Fibroblast of skin of abdomen (primary cell): ENCODE data around the gene MAP2.
"Not testable (repeated sequence)": the region's sequence is repeated elsewhere in the genome, so short reads cannot be mapped to it uniquely, and the experiment has no call there.

Source experiments
- DNase-seq: peaks from one replicate; pipeline ENCODE4 v3.0.0-alpha.2; 2013

MAP2 gene

DNA sequence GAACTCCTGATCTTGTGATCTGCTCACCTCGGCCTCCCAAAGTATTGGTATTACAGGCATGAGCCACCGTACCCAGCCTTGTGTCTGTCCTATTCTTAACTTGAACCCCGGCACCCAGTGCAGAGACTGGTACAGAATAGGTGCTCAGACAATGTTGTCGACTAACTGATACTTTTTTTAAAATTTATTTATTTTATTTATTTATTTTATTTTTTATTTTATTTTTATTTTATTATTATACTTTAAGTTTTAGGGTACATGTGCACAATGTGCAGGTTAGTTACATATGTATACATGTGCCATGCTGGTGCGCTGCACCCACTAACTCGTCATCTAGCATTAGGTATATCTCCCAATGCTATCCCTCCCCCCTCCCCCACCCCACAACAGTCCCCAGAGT lies 174.4 kb downstream of the MAP2 start:
- DNase-seq, result not testable (repeated sequence)

DNA sequence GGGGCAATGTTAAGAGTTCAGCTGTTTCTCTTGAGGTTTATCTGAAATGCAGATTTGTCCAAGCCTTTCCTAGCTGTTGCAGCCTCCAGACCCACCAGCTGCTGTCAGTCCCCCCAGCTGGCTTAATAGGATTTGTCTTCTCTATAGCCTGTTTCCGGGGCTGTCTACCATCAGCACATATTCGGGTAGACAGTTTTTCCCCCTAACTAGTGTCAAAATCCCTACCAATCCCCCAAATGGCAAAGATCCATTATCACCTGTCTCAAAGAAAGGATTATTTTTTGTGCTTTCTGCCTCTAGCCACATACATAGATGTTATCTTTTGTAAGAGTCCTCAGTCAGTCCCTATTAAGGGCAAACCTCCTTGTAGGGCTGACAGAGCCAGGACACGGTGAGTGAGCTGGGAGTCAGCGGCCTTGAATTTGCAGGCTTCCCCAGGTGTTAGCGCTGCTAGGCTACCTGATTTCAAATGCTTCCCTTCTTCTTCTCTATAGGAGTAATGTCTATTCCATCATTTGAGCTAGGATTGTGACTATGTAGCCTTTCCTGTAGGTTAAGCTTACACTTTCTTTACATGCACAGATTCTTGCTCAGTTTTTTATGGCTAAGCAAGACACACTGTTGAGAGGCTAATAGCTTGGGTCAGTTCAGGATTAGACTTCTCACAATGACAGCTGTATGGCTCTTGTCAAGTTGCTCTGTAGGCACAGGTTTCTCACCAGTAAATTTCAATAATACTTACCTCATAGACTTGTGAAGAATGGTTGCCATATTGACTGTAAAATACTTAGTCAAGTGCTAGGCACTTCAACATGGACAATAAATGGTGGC lies 176.7 kb downstream of the MAP2 start:
- DNase-seq, result no peak

DNA sequence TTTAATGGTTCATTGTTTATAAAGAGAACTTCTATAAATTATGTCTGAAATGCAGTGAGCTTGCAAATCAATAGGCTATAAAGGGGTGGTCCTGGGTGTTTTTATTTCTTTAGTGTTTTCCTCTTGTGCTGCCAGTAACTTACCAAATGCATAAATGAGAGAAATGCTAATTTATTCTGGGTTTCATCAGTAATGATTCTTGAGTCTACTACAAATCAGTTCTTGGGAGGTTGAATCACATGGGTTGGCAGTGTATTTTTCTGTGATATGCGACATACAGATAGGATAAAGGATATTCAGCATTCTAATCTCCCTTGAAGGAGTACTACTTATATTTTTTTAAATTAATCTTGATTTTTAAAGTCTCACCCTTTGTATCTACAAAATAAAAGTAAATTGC lies 177.7 kb downstream of the MAP2 start:
- DNase-seq, result no peak

DNA sequence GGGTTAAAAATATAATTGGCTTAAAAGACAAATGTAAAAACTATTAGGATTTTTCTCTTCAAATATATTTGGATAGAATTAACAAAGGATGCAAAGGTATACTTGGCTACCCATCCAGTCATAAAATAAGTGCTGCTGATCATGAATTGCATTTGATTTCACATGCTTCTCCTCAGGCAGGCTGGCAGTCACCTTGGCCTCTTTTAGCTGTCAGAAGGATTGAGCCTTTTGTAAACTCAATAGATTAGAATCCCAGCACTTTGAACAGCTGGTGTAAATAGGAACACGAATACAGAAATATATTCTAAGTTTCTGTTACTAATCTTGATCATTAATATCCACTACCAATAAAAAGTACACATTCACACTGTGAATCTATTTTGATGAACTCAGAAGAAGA lies 178.4 kb downstream of the MAP2 start:
- no peak for DNase-seq

DNA sequence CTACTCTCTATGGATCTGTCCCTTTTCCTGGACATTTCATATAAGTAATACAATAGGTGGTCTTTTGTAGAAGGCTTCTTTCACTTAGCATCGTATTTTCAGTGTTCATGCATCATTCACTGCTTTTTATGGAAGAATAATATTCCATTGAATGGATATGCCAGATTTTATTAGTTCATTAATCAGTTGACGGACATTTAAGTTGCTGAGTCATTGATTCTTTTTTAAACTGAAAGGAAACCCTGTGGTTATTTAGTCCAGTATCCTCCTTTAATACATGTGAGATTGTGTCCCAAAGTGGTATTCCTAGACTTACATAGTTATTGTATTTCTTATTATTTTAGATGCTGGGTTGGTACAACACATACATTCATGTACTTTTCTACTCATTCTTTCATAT lies 185.7 kb downstream of the MAP2 start:
- no peak for DNase-seq

DNA sequence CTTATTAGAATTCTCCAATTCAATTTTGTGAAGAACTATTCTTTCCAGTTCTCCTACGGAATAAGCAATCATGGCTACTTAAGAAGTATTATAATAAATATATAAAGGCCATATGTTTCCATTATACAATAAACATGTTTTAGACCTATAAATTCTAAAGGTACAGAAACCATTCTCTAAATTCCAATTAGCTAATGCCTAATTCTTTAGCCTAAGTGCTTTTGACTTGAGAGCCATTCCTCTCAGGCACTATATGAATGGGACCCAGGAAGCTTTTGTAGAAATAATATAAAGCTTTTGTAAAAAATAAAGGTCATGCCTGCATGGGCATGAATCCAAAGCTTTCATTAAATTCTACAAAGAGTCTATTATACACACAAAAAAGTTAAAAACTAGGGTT lies 186.8 kb downstream of the MAP2 start:
- DNase-seq, result no peak

DNA sequence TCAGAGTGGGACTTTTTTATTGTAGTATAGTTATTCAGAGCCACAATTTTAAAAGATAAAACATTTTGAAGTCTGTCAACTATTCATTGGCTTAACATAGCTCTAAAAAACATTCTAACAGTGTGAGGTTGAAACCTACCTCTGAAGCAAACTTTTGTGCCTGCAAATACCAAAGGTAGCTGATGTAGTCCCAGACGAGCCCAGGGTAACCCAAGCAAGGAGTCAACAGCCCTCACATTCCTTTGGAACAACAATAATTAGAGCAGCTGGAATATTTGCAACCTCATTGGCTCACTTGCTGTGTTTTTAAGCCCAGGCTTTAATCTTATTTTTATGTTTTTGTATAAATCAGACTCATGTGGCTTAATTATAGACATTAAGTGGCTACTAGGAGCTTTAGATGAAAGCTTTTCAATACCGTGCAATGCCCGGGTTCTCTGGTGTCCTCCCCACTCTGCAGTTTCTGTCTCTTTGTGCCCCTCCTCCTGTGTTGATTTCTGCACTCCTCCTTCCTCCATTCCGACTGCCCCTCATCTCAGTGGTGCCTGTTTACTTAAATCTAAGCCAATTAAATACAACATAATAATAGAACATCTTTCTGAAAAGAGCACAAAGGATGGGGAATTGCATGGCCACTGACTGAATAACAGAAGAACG lies 189.9 kb downstream of the MAP2 start:
- DNase-seq, result no peak

DNA sequence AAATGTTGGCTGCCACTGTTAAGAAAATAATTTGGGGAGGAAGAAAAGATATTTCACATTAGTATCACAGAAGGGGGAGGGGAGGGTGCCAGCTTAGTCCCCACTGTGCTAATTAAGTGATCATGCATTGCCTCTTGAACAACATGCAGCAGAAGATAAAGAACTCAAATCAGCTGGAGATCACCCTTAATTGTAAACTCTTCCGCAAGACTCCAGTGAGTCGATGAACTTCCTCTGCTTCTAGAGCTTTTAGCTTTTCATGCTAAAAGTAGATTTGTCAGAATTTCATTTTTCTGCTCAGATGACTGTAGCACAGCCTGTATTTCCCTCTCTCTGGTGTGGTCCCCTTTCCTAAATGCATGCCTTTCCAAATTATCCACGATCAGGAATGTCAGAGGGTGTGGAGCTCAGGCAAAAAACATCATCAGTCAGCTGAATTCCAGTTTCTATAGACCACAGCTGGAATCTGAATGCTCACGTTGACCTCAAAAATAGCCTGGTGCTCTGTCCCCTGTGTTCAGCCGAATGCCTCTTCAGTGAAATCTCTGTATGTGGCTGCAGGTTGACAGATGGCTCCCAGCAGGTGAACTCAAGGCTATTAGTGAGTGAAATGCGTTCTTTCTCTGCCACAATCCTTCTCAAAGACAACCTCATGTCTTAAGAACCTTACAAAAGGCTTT lies 191.0 kb downstream of the MAP2 start:
- no peak for DNase-seq

DNA sequence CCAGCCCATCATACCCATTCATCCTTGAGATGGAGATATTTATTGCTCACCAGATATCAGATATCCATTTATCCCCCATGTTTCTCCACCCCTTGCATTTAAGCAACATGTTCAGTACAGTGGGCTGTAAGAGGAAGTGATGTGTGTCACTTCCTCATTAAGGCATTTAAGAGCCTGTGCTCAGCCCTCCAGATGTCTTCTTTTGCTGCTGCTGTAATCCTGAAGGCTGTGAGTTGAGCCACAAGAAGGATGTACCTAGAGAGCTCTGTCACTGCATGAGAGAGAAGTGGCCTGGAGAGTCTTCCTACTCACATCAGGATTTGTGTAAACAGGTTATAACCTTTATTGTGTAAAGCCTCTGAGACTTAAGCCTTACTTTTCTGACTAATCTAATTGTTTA lies 195.9 kb downstream of the MAP2 start:
- DNase-seq, result no peak

DNA sequence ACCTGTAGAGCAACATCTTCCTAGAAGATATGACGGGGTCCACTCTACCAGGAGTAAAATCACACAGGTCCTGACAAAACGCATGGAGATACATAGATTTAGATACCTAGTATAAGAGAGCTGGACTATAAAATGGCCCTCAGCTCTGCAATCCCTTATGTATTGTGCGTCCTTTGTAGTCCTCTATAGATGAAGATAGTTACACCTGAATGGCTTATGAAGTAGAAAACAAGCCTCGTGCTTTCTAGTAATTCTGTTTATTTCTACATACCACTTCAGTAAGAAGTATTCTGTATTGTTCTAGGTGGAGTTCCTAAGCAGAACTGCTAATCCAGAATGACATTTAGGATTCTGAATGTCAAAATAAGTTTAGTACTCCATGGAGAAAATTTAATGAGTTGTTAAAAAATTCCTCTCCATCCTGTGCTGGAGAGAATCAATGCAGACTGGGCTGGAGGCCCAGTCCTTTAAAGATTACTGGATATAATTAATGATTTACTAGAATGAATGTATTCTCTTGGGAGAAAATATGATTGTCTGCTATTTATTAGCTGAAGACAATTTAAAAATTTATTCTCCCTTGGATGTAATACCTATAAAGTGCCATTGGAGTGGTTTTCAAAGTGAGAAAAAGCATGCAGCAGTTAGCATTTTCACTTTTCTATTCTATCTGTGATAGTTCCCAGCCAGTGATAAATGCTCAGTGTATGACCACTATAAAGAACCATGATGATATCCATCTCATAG lies 200.5 kb downstream of the MAP2 start:
- DNase-seq, result no peak

DNA sequence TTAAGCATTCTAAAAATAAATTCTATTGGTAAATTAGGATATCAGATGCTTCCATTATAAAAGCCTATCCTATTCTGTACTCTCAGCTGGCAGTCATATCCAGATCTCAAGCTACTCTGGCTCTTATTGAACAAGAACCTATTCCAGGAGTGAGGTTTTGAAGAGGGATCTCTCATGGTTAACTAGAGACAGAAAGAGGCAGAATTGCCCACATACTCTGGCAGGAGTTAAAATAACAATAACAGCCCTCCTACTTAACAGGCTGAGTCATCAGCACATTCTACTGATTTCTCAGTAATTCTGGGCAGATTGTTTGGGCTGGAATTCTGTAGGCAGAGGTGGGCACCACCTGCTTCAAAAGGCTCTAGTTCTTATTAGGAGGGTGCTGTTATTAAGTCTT lies 205.8 kb downstream of the MAP2 start:
- peak; percentile 20 for DNase-seq

DNA sequence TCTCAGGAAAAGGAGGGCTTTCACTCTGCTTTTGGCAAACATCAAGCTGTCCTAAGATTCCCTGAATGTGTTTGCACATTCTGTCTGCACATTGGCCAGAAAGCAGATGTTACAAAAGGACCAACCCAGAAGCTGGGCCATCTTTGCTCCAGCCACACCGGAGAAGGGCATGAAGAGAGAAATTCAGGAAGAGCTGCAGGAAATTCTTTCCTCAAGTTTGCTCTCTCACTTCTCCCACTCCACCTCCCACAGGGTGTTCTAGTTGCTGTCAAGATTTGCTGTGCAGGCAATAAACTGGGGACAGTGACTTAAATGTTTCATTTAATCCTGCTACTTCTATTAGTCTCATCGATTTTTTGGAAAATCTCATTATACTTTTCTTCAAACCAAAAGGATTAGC lies 210.1 kb downstream of the MAP2 start:
- DNase-seq, result no peak

DNA sequence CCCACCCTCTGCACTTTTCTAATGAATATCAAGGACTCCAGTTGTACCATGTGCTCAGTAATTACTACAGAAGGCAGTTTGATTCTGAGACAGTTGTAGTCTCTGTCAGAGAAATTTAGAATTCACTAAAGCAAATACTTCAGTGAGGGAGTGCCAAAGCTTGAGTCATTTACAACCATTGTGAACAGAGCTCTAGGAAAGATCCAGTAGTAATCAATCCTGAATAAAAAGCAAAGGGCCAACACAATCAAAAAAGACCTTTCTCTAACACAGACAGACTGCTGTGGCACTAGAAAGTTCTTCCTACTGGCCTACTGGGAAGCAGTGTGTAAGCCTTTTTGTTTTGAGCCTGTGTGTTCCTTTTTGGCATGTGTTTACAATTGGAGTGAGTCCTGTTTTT lies 212.2 kb downstream of the MAP2 start:
- DNase-seq, result no peak

DNA sequence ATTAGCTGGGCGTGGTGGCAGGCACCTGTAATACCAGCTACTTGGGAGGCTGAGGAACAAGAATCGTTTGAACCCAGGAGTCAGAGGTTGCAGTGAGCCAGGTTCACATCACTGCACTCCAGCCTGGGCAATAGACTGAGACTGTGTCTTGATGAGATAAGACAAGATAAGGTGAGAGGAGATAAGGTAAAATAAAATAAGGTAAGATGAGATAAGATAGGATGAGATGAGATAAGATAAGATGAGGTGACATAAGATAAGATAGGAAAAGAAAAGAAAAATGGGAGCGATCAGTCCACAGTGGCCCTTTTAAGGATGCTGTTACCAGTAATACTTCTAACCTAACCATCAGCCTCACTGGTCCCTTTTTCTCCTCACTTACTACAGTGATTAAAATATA lies 213.4 kb downstream of the MAP2 start:
- DNase-seq, result no peak

DNA sequence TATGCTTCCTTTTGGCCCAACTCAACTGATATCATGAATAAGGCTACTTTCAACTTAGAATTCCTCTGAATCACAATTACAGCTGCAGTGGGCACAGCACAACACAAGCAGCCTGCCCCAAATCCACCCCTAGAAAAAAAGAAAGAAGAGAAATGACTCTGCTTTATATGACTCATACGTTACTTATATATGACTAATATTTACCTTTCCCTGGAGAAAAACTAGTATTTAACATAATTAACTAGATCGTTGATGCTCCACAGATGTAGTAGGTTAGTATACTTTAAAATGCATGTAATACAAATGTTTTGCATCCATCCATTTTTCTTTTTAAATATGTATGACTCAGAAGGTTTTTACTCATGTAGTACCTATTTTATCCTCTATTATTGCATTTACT lies 214.5 kb downstream of the MAP2 start:
- DNase-seq, result peak; percentile 72

DNA sequence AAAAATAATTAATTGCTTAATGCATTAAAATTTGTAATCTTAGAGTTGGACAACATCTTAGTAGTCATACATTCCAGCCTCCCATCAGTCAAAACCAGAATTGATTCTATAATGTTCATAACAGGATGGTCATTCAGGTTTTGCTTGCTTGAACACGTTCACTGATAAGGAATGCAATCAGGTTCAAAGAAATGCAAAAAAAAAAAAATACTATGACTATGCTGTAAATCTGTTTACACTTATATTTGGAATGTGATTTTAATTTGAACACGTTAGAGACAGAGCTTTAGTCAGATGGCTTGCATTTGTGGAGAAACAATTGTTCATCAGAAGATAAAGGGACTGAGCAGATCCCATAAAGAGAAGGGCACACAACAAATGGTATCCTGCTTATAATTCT lies 216.5 kb downstream of the MAP2 start:
- DNase-seq, result peak; percentile 28

DNA sequence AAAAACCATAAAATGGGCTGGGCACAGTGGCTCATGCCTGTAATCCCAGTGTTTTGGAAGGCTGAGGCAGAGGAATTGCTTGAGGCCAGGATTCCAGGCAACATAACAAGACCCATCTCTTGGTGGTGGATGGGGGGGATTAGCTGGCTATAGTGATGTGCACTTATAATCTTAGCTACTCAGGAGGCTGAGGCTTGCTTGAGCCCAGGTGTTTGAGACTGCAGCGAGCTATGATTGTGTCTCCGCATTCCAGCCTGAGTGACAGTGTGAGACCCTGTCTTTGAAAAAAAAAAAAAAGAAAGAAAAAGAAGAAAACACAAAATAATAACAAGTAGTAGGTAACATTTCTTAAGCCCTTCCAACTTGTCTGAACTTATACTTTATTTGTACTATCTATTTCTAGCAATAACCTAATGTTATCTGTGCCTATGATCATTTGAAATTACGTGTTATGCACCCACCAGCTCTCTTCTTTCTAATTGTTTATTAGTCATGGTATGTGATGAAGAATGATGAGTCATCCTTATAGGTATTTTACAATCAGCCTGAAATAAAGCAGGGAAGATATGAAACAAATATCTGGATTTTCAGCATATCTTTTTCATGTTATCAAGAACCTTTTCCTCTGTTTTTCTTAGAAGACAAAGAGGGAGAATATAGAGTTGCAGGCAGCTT lies 218.4 kb downstream of the MAP2 start:
- DNase-seq, result peak; percentile 27

DNA sequence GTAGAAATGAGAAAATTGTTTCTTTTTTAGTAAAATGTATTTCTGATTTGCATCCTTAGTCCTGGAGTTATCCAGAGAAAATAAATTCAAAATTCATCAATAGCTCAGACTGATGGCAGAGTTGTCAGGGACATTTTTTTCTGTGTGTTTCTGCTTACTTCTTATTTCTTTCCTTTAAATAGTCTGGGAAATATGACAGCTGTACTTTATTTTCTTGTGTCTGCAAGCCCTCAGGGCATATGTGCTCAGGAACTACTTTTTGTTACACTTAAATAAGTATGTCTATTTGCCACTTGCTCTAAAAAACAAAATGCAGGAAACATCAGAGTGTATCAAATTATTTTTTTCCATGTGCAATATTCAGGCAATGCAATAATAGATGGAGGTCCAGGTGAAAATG lies 221.0 kb downstream of the MAP2 start:
- no peak for DNase-seq

DNA sequence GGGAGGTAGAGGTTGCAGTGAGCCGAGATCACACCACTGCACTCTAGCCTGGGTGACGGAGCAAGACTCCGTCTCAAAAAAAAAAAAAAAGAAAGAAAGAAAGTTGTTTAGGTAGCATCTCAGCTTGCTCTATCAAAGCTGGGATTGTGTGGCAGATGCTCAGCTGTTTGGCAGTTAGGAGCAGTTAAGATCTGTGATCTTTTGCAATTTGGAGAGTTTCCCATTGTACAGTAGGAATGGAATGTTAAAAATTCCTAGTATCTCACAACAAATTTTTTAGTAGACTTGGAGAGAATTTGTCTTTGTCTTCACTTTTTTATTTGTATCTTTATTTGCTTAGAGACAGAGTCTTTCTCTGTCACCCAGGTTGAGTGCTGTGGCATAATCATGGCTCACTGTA lies 224.9 kb downstream of the MAP2 start:
- peak; percentile 78 for DNase-seq

DNA sequence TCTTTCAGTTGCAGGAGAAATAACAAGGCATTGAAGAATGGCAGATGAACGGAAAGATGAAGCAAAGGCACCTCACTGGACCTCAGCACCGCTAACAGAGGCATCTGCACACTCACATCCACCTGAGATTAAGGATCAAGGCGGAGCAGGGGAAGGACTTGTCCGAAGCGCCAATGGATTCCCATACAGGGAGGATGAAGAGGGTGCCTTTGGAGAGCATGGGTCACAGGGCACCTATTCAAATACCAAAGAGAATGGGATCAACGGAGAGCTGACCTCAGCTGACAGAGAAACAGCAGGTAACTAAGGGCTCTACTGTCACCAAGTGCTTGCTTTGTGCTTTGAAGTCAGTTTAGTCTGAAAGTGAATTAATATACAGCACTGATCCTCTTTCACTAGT lies 229.3 kb downstream of the MAP2 start:
- DNase-seq, result no peak

DNA sequence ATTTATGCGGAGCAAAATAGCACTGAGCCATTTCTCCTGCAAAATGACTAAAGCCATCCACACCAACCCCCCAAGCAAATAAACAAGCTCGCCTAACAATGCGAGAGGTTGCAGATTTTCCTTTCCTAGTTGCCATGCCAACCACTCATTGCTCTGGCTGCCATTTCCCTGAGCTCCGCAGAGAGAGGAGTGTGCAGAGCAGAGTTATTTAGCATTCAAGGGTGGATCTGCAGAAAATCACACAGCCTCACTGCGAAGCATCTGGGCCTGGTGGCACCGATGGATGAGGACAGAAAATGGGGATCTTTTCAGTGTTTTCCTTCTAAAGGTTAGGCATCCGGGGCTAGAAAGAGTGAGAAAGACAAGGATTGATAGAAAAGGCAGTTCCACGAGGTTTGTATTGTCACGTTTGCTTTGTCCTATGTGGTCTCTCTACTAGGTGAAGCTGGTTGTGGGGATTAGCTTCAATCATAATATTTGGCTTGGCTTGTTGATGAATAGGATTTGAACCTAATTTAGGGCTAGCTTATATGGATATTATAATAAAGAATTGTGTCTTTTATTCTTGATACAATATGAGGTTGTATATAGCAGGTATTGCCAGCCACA lies 237.5 kb downstream of the MAP2 start:
- no peak for DNase-seq

DNA sequence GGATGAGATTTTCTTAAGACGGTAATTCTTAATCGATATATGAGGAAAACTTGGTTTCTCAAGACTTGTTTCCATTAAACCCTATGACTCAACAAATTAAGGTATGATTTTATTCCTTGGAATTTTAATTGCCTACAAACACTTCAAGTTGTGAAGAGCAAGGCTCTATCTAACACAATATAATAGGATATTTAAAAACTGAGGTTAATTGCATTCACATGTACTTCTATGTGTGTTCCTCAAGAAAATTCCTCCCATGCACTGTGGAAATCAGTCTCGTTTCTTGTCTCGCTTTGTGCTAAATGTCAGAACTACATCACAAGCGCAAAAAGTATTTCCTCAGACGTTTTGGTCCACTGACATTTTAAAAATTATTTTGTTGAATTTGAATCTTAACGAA lies 238.2 kb downstream of the MAP2 start:
- no peak for DNase-seq
